Spleen (tissue), 7 donors: ENCODE data around the gene FRMD4A.

Source experiments
- CTCF ChIP-seq, 11 experiments: fragments of 200-600 bp in 7 of 11; fragments of 450-650 bp in 4 of 11; sonication (generic) in 4 of 11; IDR thresholded peaks in 8 of 11; conservative IDR thresholded peaks in 3 of 11; 1 replicate in 7 of 11; 2 replicates in 4 of 11; pipeline versions ENCODE4 v1.4.0 to v1.8.0; 2016 to 2021; ENCODE audit warnings: antibody characterized with exemption in 11 of 11, inconsistent platforms in 4 of 11, mild to moderate bottlenecking in 1 of 11
- POLR2A ChIP-seq, 3 donors: fragments of 450-650 bp; IDR thresholded peaks; one replicate each; pipeline ENCODE4 v1.5.1; 2017; ENCODE audit warnings: antibody characterized with exemption in 3 of 3, mild to moderate bottlenecking in 1 of 3
- POLR2AphosphoS5 ChIP-seq, 3 donors: sonication (generic); formaldehyde crosslinking; IDR thresholded peaks; one replicate each; pipeline ENCODE4 v1.5.1; 2017; ENCODE audit warnings: antibody characterized with exemption in 3 of 3
- donor health status: DM: no; HTN: no; CAD: no; lungs with moderate emphysema.
- donor health status: DM: no; HTN: no; CAD: no.
- donor health status: DM: no; HTN: no; CAD: no.

DNA sequence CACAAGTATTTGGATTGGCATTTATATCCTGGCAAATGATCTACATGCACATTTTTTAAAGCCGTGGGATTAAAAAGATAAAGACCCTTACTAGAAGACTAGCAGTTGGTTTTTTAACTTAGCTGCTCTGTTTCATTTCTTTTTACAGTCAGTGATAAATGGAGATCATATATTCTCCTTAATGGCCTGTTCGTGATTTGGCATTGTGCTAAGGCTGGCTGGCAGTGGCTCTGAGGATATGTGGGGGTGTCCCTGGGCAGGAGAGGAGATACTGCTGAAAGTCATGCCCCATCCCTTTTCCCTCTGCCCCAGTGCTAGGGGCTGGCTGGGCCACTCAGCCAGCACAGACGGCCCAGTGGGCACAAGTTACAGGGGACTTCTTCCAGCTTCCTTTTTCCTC lies 402.3 kb downstream of the FRMD4A start:
- TF ChIP-seq CTCF (IDR thresholded peaks at IDR 0.05 in 8 of 11, conservative IDR thresholded peaks at IDR 0.05 in 3 of 11) (no peak), POLR2A (IDR thresholded peaks at IDR 0.05) (no peak), POLR2AphosphoS5 (IDR thresholded peaks at IDR 0.05) (no peak)
